Measurements from ENCODE around the gene MMP17.

The MMP17 gene

GRCh38 chr12:131827961-131828534, at the start of gene MMP17:
Gene MMP17 (plus strand): TSS chr12:131828393. CDS start chr12:131828495, 102 bp downstream.
- Mint-ChIP-seq H3K27me3 (peaks cover 32% of the 10 kb centered on the region), H3K27ac (no peak within 1 kb of the TSS)

GRCh38 chr12:131779027-131779426, 49.2 kb upstream of the MMP17 start:
- H3K36me3 Mint-ChIP-seq: peaks cover 9% of the 10 kb centered on the region
- H3K9me3 Mint-ChIP-seq: no peaks in the 10 kb centered on the region
- no peak overlapping the region for H3K4me3 Mint-ChIP-seq
- H3K27me3 Mint-ChIP-seq: no peaks in the 10 kb centered on the region
- H3K27ac Mint-ChIP-seq: no peak overlapping the region
- H3K4me1 Mint-ChIP-seq: peaks cover 11% of the 10 kb centered on the region

More at GRCh38 chr12:131827961-131828534, at the start of gene MMP17:
- peaks cover 15% of the 10 kb centered on the region for H3K4me1 Mint-ChIP-seq
- H3K9me3 Mint-ChIP-seq: no peaks in the 10 kb centered on the region
- no peaks in the 10 kb centered on the region for H3K36me3 Mint-ChIP-seq
- H3K4me3 Mint-ChIP-seq: peak within 1 kb of the TSS; percentile 73

GRCh38 chr12:131782061-131782460, 46.1 kb upstream of the MMP17 start:
- Mint-ChIP-seq H3K4me3 (no peak overlapping the region), H3K9me3 (no peaks in the 10 kb centered on the region), H3K36me3 (peaks cover 11% of the 10 kb centered on the region), H3K4me1 (no peaks in the 10 kb centered on the region), H3K27me3 (no peaks in the 10 kb centered on the region), H3K27ac (no peak overlapping the region)

GRCh38 chr12:131783915-131784541, 44.2 kb upstream of the MMP17 start:
- H3K9me3 Mint-ChIP-seq: no peaks in the 10 kb centered on the region
- H3K36me3 Mint-ChIP-seq: peaks cover 11% of the 10 kb centered on the region
- no peaks in the 10 kb centered on the region for H3K4me1 Mint-ChIP-seq
- no peak overlapping the region for H3K4me3 Mint-ChIP-seq
- no peaks in the 10 kb centered on the region for H3K27me3 Mint-ChIP-seq
- peak overlapping the region; percentile 68 for H3K27ac Mint-ChIP-seq

GRCh38 chr12:131784909-131785762, 43.1 kb upstream of the MMP17 start:
- peaks cover 14% of the 10 kb centered on the region for H3K36me3 Mint-ChIP-seq
- H3K4me3 Mint-ChIP-seq: no peak overlapping the region
- H3K27ac Mint-ChIP-seq: no peak overlapping the region
- no peaks in the 10 kb centered on the region for H3K9me3 Mint-ChIP-seq
- no peaks in the 10 kb centered on the region for H3K27me3 Mint-ChIP-seq
- no peaks in the 10 kb centered on the region for H3K4me1 Mint-ChIP-seq

- no peaks in the 10 kb centered on the region for H3K27me3 Mint-ChIP-seq
- peaks cover 19% of the 10 kb centered on the region for H3K36me3 Mint-ChIP-seq
- no peak overlapping the region for H3K4me3 Mint-ChIP-seq
- no peaks in the 10 kb centered on the region for H3K9me3 Mint-ChIP-seq
- H3K4me1 Mint-ChIP-seq: no peaks in the 10 kb centered on the region
- H3K27ac Mint-ChIP-seq: peak overlapping the region; percentile 74
Observed at GRCh38 chr12:131785763-131786330, 42.3 kb upstream of the MMP17 start.

- Mint-ChIP-seq H3K9me3 (no peaks in the 10 kb centered on the region), H3K27ac (no peak overlapping the region), H3K27me3 (no peaks in the 10 kb centered on the region), H3K4me3 (no peak overlapping the region), H3K36me3 (peaks cover 20% of the 10 kb centered on the region), H3K4me1 (no peaks in the 10 kb centered on the region)
Observed at GRCh38 chr12:131786331-131786730, 41.9 kb upstream of the MMP17 start.

GRCh38 chr12:131787143-131787660, 41.0 kb upstream of the MMP17 start:
- Mint-ChIP-seq H3K27ac (no peak overlapping the region), H3K4me1 (no peaks in the 10 kb centered on the region), H3K36me3 (peaks cover 20% of the 10 kb centered on the region), H3K27me3 (no peaks in the 10 kb centered on the region), H3K9me3 (no peaks in the 10 kb centered on the region), H3K4me3 (no peak overlapping the region)

- H3K4me3 Mint-ChIP-seq: no peak overlapping the region
- H3K27ac Mint-ChIP-seq: no peak overlapping the region
- H3K4me1 Mint-ChIP-seq: no peaks in the 10 kb centered on the region
- peaks cover 20% of the 10 kb centered on the region for H3K36me3 Mint-ChIP-seq
- no peaks in the 10 kb centered on the region for H3K9me3 Mint-ChIP-seq
- no peaks in the 10 kb centered on the region for H3K27me3 Mint-ChIP-seq
Observed at GRCh38 chr12:131788070-131788469, 40.1 kb upstream of the MMP17 start.

- Mint-ChIP-seq H3K36me3 (peaks cover 20% of the 10 kb centered on the region), H3K4me1 (no peaks in the 10 kb centered on the region), H3K4me3 (no peak overlapping the region), H3K27ac (no peak overlapping the region), H3K27me3 (no peaks in the 10 kb centered on the region), H3K9me3 (no peaks in the 10 kb centered on the region)
Observed at GRCh38 chr12:131789638-131790037, 38.6 kb upstream of the MMP17 start.

- Mint-ChIP-seq H3K27me3 (no peaks in the 10 kb centered on the region), H3K27ac (peak overlapping the region; percentile 47), H3K36me3 (peaks cover 15% of the 10 kb centered on the region)
Observed at GRCh38 chr12:131793243-131794022, 34.8 kb upstream of the MMP17 start.

GRCh38 chr12:131794061-131794460, 34.1 kb upstream of the MMP17 start:
- Mint-ChIP-seq H3K27ac (no peak overlapping the region), H3K4me3 (no peak overlapping the region), H3K9me3 (no peaks in the 10 kb centered on the region), H3K36me3 (peaks cover 18% of the 10 kb centered on the region), H3K4me1 (no peaks in the 10 kb centered on the region), H3K27me3 (no peaks in the 10 kb centered on the region)

More at GRCh38 chr12:131793243-131794022, 34.8 kb upstream of the MMP17 start:
- H3K4me3 Mint-ChIP-seq: no peak overlapping the region
- H3K9me3 Mint-ChIP-seq: no peaks in the 10 kb centered on the region
- H3K4me1 Mint-ChIP-seq: no peaks in the 10 kb centered on the region

GRCh38 chr12:131794573-131794972, 33.6 kb upstream of the MMP17 start:
- Mint-ChIP-seq H3K4me3 (no peak overlapping the region), H3K9me3 (no peaks in the 10 kb centered on the region), H3K4me1 (no peaks in the 10 kb centered on the region), H3K27ac (no peak overlapping the region), H3K27me3 (no peaks in the 10 kb centered on the region), H3K36me3 (peaks cover 19% of the 10 kb centered on the region)

GRCh38 chr12:131795064-131795463, 33.1 kb upstream of the MMP17 start:
- no peak overlapping the region for H3K4me3 Mint-ChIP-seq
- H3K27me3 Mint-ChIP-seq: no peaks in the 10 kb centered on the region
- H3K9me3 Mint-ChIP-seq: no peaks in the 10 kb centered on the region
- H3K27ac Mint-ChIP-seq: no peak overlapping the region
- peaks cover 16% of the 10 kb centered on the region for H3K36me3 Mint-ChIP-seq
- H3K4me1 Mint-ChIP-seq: no peaks in the 10 kb centered on the region
